ENCODE results near the gene ETDA. TPM values are rescaled to one million over a fixed set of nuclear protein-coding genes. Genes with fewer than 3 reads are reported as not detected.

ETDA gene
- not detected in 5 replicates for total RNA-seq (2022; extraction: Qiagen RNA extraction; ENCODE audit: low read depth)

GRCh38 chrX:135252011-135252518 lies at the start of gene ETDA:
ETDA (plus strand) TSS chrX:135252061; CDS start chrX:135253277, 1,216 bp downstream.

Other genes starting within 250 kb of the ETDA start
- gene RTL8B, start 229.5 kb upstream of the ETDA start, total RNA-seq (2022; extraction: Qiagen RNA extraction; ENCODE audit: low read depth): 7.9 to 9.5 TPM (median 9.2 TPM) in 5 replicates
- gene RTL8C, start 219.7 kb upstream of the ETDA start, total RNA-seq (2022; extraction: Qiagen RNA extraction; ENCODE audit: low read depth): 133 to 202 TPM (median 179 TPM) in 5 replicates
- gene RTL8A, start 199.9 kb upstream of the ETDA start, total RNA-seq (2022; extraction: Qiagen RNA extraction; ENCODE audit: low read depth): 153 to 183 TPM (median 170 TPM) in 5 replicates
- 0.09 to 0.16 TPM (median 0.11 TPM) in 3 of 5 replicates, not detected in the others for gene SMIM10L2B, start 153.3 kb upstream of the ETDA start, total RNA-seq (2022; extraction: Qiagen RNA extraction; ENCODE audit: low read depth)
- not detected in 5 replicates for gene ETDB, start 131.5 kb upstream of the ETDA start, total RNA-seq (2022; extraction: Qiagen RNA extraction; ENCODE audit: low read depth)
- gene CT55, start 80.7 kb upstream of the ETDA start, total RNA-seq (2022; extraction: Qiagen RNA extraction; ENCODE audit: low read depth): not detected in 5 replicates
- not detected in 5 replicates for gene ETDC, start 57.4 kb downstream of the ETDA start, total RNA-seq (2022; extraction: Qiagen RNA extraction; ENCODE audit: low read depth)
- 3.5 to 5.1 TPM (median 4.2 TPM) in 5 replicates for gene ZNF75D, start 92.0 kb downstream of the ETDA start, total RNA-seq (2022; extraction: Qiagen RNA extraction; ENCODE audit: low read depth)
- gene ZNF449, start 92.7 kb downstream of the ETDA start, total RNA-seq (2022; extraction: Qiagen RNA extraction; ENCODE audit: low read depth): 2.8 to 3.8 TPM (median 3.4 TPM) in 5 replicates
- gene SMIM10L2A, start 169.9 kb downstream of the ETDA start, total RNA-seq (2022; extraction: Qiagen RNA extraction; ENCODE audit: low read depth): 0.10 to 0.30 TPM (median 0.17 TPM) in 5 replicates

All from A549 treated with CpdA at 1 μM for 4 hours (cell line).